Measurements from ENCODE around the gene ASTN1.
"Not testable (repeated sequence)": the region's sequence is repeated elsewhere in the genome, so short reads cannot be mapped to it uniquely, and the experiment has no call there.

The ASTN1 gene

GRCh38 chr1:177077734-177078499 is 86.6 kb downstream of the ASTN1 start:
- Histone ChIP-seq H3K9me3 (ENCODE audit: control insufficient read depth in 1 of 2, low read length in 2 of 2) (no peaks in the 10 kb centered on the region), H3K9ac (ENCODE audit: low read depth in 1 of 2, low read length in 2 of 2) (no peak overlapping the region)

GRCh38 chr1:177077006-177077405 is 87.5 kb downstream of the ASTN1 start:
- Histone ChIP-seq H3K4me1 (ENCODE audit: control insufficient read depth in 1 of 2, insufficient read depth in 2 of 2, low read length in 2 of 2) (no peaks in the 10 kb centered on the region), H3K36me3 (ENCODE audit: control insufficient read depth in 1 of 2, insufficient read depth in 2 of 2, low read length in 2 of 2) (no peaks in the 10 kb centered on the region), H3K27me3 (ENCODE audit: control insufficient read depth in 1 of 2, insufficient read depth in 2 of 2, low read length in 2 of 2) (no peaks in the 10 kb centered on the region), H3K9ac (ENCODE audit: low read depth in 1 of 2, low read length in 2 of 2) (no peak overlapping the region), H3K27ac (ENCODE audit: low read depth, low read length) (no peak overlapping the region), H3K4me3 (ENCODE audit: low read depth in 1 of 2, low read length in 2 of 2) (no peak overlapping the region), H3K9me3 (ENCODE audit: control insufficient read depth in 1 of 2, low read length in 2 of 2) (no peaks in the 10 kb centered on the region)

More at GRCh38 chr1:177077734-177078499, 86.6 kb downstream of the ASTN1 start:
- no peaks in the 10 kb centered on the region for H3K4me1 ChIP-seq (ENCODE audit: control insufficient read depth in 1 of 2, insufficient read depth in 2 of 2, low read length in 2 of 2)
- no peak overlapping the region for H3K27ac ChIP-seq (ENCODE audit: low read depth, low read length)
- no peak overlapping the region for H3K4me3 ChIP-seq (ENCODE audit: low read depth in 1 of 2, low read length in 2 of 2)
- H3K36me3 ChIP-seq (ENCODE audit: control insufficient read depth in 1 of 2, insufficient read depth in 2 of 2, low read length in 2 of 2), result no peaks in the 10 kb centered on the region
- no peaks in the 10 kb centered on the region for H3K27me3 ChIP-seq (ENCODE audit: control insufficient read depth in 1 of 2, insufficient read depth in 2 of 2, low read length in 2 of 2)

GRCh38 chr1:177074811-177075210 is 89.7 kb downstream of the ASTN1 start:
- H3K9me3 ChIP-seq (ENCODE audit: control insufficient read depth in 1 of 2, low read length in 2 of 2); H3K4me3 ChIP-seq (ENCODE audit: low read depth in 1 of 2, low read length in 2 of 2); H3K9ac ChIP-seq (ENCODE audit: low read depth in 1 of 2, low read length in 2 of 2); H3K27me3 ChIP-seq (ENCODE audit: control insufficient read depth in 1 of 2, insufficient read depth in 2 of 2, low read length in 2 of 2); H3K4me1 ChIP-seq (ENCODE audit: control insufficient read depth in 1 of 2, insufficient read depth in 2 of 2, low read length in 2 of 2); H3K27ac ChIP-seq (ENCODE audit: low read depth, low read length); H3K36me3 ChIP-seq (ENCODE audit: control insufficient read depth in 1 of 2, insufficient read depth in 2 of 2, low read length in 2 of 2): not testable (repeated sequence)

DNA sequence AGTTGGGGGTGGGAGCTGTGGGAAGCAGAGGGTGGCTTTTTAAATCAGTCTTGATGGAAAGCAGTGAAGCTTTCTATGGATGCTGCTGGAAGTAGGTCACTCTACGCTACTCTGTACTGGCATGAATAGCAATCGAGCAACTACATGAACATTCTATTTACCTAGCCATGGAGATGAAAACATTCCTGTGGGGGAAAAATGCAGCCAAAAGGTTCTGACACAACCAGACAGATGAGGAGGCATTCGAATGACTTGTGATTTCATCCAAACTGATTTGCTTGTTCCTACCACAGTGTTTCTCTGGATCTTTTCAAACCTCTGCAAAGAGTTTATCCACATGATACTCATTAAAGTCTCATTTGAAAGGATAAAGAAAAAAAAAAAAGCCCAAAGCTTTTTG is 95.0 kb downstream of the ASTN1 start:
- Histone ChIP-seq H3K4me1 (ENCODE audit: control insufficient read depth in 1 of 2, insufficient read depth in 2 of 2, low read length in 2 of 2) (no peaks in the 10 kb centered on the region), H3K27me3 (ENCODE audit: control insufficient read depth in 1 of 2, insufficient read depth in 2 of 2, low read length in 2 of 2) (no peaks in the 10 kb centered on the region), H3K9ac (ENCODE audit: low read depth in 1 of 2, low read length in 2 of 2) (no peak overlapping the region), H3K36me3 (ENCODE audit: control insufficient read depth in 1 of 2, insufficient read depth in 2 of 2, low read length in 2 of 2) (no peaks in the 10 kb centered on the region), H3K4me3 (ENCODE audit: low read depth in 1 of 2, low read length in 2 of 2) (no peak overlapping the region), H3K27ac (ENCODE audit: low read depth, low read length) (no peak overlapping the region), H3K9me3 (ENCODE audit: control insufficient read depth in 1 of 2, low read length in 2 of 2) (no peaks in the 10 kb centered on the region)

DNA sequence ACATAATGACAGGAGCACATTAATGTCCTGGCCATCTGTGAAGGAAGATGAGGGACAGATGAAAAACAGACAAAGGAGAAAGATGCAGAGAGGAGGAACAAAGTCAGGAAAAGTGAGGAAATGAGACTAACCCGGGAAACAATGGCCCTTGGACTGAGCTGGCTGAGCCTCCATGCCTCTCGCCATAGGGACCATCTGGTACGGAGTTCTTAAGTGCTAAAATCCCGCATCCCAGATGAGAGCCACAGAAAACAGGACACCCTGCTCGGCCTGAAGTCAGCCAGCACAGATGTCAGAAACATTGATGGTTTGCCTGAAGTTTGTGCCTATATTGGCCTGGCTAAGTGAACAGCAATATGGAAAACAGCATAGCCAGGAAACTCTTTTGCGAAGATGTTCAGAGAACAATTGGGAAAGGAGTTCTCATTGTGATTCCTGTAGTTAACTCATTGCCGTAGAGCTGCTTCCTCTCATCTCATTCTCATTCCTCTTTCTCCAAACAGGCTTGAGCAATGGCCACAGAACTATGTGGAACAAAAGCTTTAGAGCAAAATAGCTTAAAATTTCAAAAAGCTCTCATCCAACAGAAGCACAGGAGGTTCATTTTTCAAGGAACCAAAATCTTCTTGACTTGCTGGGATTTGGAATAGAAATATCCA is 96.6 kb downstream of the ASTN1 start:
- no peak overlapping the region for H3K4me3 ChIP-seq (ENCODE audit: low read depth in 1 of 2, low read length in 2 of 2)
- H3K9me3 ChIP-seq (ENCODE audit: control insufficient read depth in 1 of 2, low read length in 2 of 2), result no peaks in the 10 kb centered on the region
- no peak overlapping the region for H3K27ac ChIP-seq (ENCODE audit: low read depth, low read length)
- H3K4me1 ChIP-seq (ENCODE audit: control insufficient read depth in 1 of 2, insufficient read depth in 2 of 2, low read length in 2 of 2), result no peaks in the 10 kb centered on the region
- H3K36me3 ChIP-seq (ENCODE audit: control insufficient read depth in 1 of 2, insufficient read depth in 2 of 2, low read length in 2 of 2), result no peaks in the 10 kb centered on the region
- no peak overlapping the region for H3K9ac ChIP-seq (ENCODE audit: low read depth in 1 of 2, low read length in 2 of 2)
- H3K27me3 ChIP-seq (ENCODE audit: control insufficient read depth in 1 of 2, insufficient read depth in 2 of 2, low read length in 2 of 2), result no peaks in the 10 kb centered on the region

DNA sequence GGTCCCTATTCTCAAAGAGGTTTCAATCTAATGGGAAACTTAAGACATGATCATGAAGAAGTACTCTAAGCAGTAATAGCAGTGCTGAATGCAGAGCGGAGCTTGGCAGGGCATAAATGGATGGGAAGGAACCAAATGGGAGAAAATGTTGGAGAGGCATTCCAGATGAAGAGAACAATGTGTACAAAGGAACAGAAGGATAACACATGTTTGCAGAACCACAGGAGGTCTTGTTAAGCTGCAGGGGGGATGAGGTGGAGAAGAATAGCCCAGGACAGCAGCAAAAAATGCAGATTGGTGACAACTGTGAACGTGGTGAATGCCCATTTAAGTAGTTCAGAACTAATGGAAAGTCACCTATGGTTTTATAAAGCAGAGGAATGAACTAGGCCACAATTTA is 99.1 kb downstream of the ASTN1 start:
- H3K9ac ChIP-seq (ENCODE audit: low read depth in 1 of 2, low read length in 2 of 2), result no peak overlapping the region
- H3K4me3 ChIP-seq (ENCODE audit: low read depth in 1 of 2, low read length in 2 of 2), result no peak overlapping the region
- no peak overlapping the region for H3K27ac ChIP-seq (ENCODE audit: low read depth, low read length)
- no peaks in the 10 kb centered on the region for H3K9me3 ChIP-seq (ENCODE audit: control insufficient read depth in 1 of 2, low read length in 2 of 2)
- no peaks in the 10 kb centered on the region for H3K36me3 ChIP-seq (ENCODE audit: control insufficient read depth in 1 of 2, insufficient read depth in 2 of 2, low read length in 2 of 2)
- no peaks in the 10 kb centered on the region for H3K4me1 ChIP-seq (ENCODE audit: control insufficient read depth in 1 of 2, insufficient read depth in 2 of 2, low read length in 2 of 2)
- H3K27me3 ChIP-seq (ENCODE audit: control insufficient read depth in 1 of 2, insufficient read depth in 2 of 2, low read length in 2 of 2), result no peaks in the 10 kb centered on the region

GRCh38 chr1:177063648-177064047 is 100.9 kb downstream of the ASTN1 start:
- H3K27ac ChIP-seq (ENCODE audit: low read depth, low read length), result no peak overlapping the region
- no peaks in the 10 kb centered on the region for H3K4me1 ChIP-seq (ENCODE audit: control insufficient read depth in 1 of 2, insufficient read depth in 2 of 2, low read length in 2 of 2)
- no peaks in the 10 kb centered on the region for H3K9me3 ChIP-seq (ENCODE audit: control insufficient read depth in 1 of 2, low read length in 2 of 2)
- no peak overlapping the region for H3K9ac ChIP-seq (ENCODE audit: low read depth in 1 of 2, low read length in 2 of 2)
- no peaks in the 10 kb centered on the region for H3K36me3 ChIP-seq (ENCODE audit: control insufficient read depth in 1 of 2, insufficient read depth in 2 of 2, low read length in 2 of 2)
- H3K4me3 ChIP-seq (ENCODE audit: low read depth in 1 of 2, low read length in 2 of 2), result no peak overlapping the region
- no peaks in the 10 kb centered on the region for H3K27me3 ChIP-seq (ENCODE audit: control insufficient read depth in 1 of 2, insufficient read depth in 2 of 2, low read length in 2 of 2)

GRCh38 chr1:177054542-177054941 is 110.0 kb downstream of the ASTN1 start:
- H3K4me3 ChIP-seq (ENCODE audit: low read depth in 1 of 2, low read length in 2 of 2), result no peak overlapping the region
- no peaks in the 10 kb centered on the region for H3K4me1 ChIP-seq (ENCODE audit: control insufficient read depth in 1 of 2, insufficient read depth in 2 of 2, low read length in 2 of 2)
- no peaks in the 10 kb centered on the region for H3K36me3 ChIP-seq (ENCODE audit: control insufficient read depth in 1 of 2, insufficient read depth in 2 of 2, low read length in 2 of 2)
- no peak overlapping the region for H3K9ac ChIP-seq (ENCODE audit: low read depth in 1 of 2, low read length in 2 of 2)
- H3K9me3 ChIP-seq (ENCODE audit: control insufficient read depth in 1 of 2, low read length in 2 of 2), result no peaks in the 10 kb centered on the region
- no peak overlapping the region for H3K27ac ChIP-seq (ENCODE audit: low read depth, low read length)
- H3K27me3 ChIP-seq (ENCODE audit: control insufficient read depth in 1 of 2, insufficient read depth in 2 of 2, low read length in 2 of 2), result no peaks in the 10 kb centered on the region

DNA sequence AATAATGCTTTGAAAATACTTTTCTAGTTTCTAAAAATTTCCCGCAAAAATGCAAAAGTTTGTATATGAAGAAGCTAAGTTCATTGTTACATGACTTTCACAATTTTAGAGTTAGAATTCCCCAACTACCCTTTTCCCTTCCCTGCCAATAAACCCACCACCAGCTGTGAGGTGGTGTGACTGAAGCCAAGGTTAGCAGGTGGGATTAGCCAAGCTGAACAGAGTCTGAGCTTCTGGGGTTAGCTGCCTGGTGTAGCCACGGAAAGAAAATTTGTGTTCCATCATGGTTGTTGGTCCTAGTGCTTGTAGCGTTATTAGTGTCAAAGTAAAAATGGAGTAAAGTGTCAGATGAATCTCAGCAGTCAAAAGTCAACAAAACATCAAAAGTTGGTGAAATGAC is 110.9 kb downstream of the ASTN1 start:
- H3K9me3 ChIP-seq (ENCODE audit: control insufficient read depth in 1 of 2, low read length in 2 of 2), result no peaks in the 10 kb centered on the region
- H3K27me3 ChIP-seq (ENCODE audit: control insufficient read depth in 1 of 2, insufficient read depth in 2 of 2, low read length in 2 of 2), result no peaks in the 10 kb centered on the region
- no peak overlapping the region for H3K27ac ChIP-seq (ENCODE audit: low read depth, low read length)
- no peaks in the 10 kb centered on the region for H3K4me1 ChIP-seq (ENCODE audit: control insufficient read depth in 1 of 2, insufficient read depth in 2 of 2, low read length in 2 of 2)
- H3K9ac ChIP-seq (ENCODE audit: low read depth in 1 of 2, low read length in 2 of 2), result no peak overlapping the region
- H3K4me3 ChIP-seq (ENCODE audit: low read depth in 1 of 2, low read length in 2 of 2), result no peak overlapping the region
- H3K36me3 ChIP-seq (ENCODE audit: control insufficient read depth in 1 of 2, insufficient read depth in 2 of 2, low read length in 2 of 2), result no peaks in the 10 kb centered on the region

DNA sequence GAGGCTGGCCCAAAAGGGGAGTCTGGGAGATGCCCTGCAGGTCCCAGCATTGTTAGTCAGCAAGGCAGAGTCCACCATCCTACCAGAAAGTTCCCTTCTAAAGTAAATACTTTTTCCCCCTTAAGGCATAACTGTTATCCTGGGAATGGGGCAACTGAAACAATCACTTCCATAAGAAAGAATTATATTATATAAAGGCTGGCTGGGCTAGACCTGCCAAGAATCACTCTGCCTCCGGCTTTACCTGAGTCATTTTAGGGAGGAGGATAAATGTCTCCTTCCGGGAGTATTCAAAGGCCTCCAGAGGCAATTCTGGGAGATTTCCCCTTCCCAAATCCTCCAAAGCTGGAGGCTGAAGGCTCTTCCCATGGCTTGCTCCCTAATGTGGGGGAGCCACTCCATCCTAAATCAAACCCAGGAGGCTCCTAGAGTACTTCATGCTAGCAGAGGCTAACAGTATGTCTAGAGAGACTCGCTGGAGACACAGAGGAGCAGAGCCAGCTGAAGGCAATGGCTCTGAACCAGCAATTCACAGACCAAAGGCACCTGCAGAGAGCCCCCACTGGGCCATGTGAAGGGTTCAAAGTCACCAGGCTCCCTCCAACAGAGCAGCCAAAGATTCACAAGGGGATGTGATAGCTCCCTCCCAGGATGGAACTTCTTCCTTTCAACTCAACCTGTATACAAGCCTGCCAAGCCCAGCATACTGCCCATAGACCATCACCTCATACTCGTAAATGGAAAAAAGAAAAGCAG is 116.0 kb downstream of the ASTN1 start:
- no peak overlapping the region for H3K4me3 ChIP-seq (ENCODE audit: low read depth in 1 of 2, low read length in 2 of 2)
- H3K27ac ChIP-seq (ENCODE audit: low read depth, low read length), result no peak overlapping the region
- no peaks in the 10 kb centered on the region for H3K27me3 ChIP-seq (ENCODE audit: control insufficient read depth in 1 of 2, insufficient read depth in 2 of 2, low read length in 2 of 2)
- H3K9me3 ChIP-seq (ENCODE audit: control insufficient read depth in 1 of 2, low read length in 2 of 2), result no peaks in the 10 kb centered on the region
- H3K4me1 ChIP-seq (ENCODE audit: control insufficient read depth in 1 of 2, insufficient read depth in 2 of 2, low read length in 2 of 2), result no peaks in the 10 kb centered on the region
- no peak overlapping the region for H3K9ac ChIP-seq (ENCODE audit: low read depth in 1 of 2, low read length in 2 of 2)
- no peaks in the 10 kb centered on the region for H3K36me3 ChIP-seq (ENCODE audit: control insufficient read depth in 1 of 2, insufficient read depth in 2 of 2, low read length in 2 of 2)
